ENCODE measurements around the gene FAM83B.

Gene FAM83B

DNA sequence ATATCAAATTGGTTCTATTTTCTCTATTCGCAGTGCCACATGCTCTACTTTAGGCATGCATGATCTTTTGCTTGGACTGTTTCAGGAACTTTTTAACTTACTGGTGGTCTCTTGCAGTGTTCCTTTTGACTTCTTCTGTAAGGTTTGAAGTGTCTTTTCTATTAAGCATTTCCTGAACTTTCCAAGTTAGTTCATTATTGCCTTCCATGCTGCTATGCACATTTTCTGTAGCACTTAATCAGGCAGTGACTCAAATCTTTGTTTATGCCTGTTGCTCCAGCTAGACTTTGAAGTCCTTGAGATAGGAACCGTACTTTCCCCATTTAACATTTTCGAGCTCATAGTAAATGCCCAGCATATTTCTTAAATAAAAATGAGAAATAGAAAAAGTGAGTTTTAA is 52.2 kb downstream of the FAM83B start:
- Histone ChIP-seq H3K27me3 (ENCODE audit: insufficient read depth, low read length) (peaks cover 21% of the 10 kb centered on the region; the same call in 1 of the 2 replicates), H3K36me3 (ENCODE audit: insufficient read depth, low read length) (no peaks in the 10 kb centered on the region), H3K4me3 (ENCODE audit: low read depth, low read length) (no peak overlapping the region), H3K27ac (ENCODE audit: low read depth, low read length) (no peak overlapping the region), H3K79me2 (ENCODE audit: control insufficient read depth, insufficient read depth, low read length, unreplicated experiment) (no peaks in the 10 kb centered on the region), H3K4me1 (ENCODE audit: control insufficient read depth, insufficient read depth, low read length, unreplicated experiment) (no peaks in the 10 kb centered on the region), H2AFZ (ENCODE audit: low read length, unreplicated experiment) (no peak overlapping the region)

DNA sequence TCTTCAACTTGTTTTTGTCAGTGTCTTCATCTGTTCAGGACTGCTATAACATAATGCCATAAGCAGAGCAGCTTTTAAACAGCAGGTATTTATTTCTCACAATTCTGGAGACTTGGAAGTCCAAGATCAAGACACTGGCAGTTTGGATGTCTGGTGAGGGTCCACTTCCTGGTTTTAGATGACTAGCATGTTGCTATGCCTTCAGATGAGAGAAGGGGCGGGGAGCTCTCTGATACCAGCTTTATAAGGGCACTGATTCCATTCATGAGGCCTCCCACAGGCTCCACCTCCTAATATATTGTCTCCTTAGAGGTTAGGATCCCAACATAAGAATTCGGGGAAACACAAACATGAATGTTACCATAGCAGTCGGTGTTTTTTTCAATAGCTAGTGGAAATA is 52.9 kb downstream of the FAM83B start:
- no peak overlapping the region for H3K4me3 ChIP-seq (ENCODE audit: low read depth, low read length)
- no peak overlapping the region for H3K27ac ChIP-seq (ENCODE audit: low read depth, low read length)
- H3K27me3 ChIP-seq (ENCODE audit: insufficient read depth, low read length): peaks cover 21% of the 10 kb centered on the region; the same call in 1 of the 2 replicates
- H3K79me2 ChIP-seq (ENCODE audit: control insufficient read depth, insufficient read depth, low read length, unreplicated experiment): no peaks in the 10 kb centered on the region
- no peaks in the 10 kb centered on the region for H3K36me3 ChIP-seq (ENCODE audit: insufficient read depth, low read length)
- H3K4me1 ChIP-seq (ENCODE audit: control insufficient read depth, insufficient read depth, low read length, unreplicated experiment): no peaks in the 10 kb centered on the region
- H2AFZ ChIP-seq (ENCODE audit: low read length, unreplicated experiment): no peak overlapping the region

DNA sequence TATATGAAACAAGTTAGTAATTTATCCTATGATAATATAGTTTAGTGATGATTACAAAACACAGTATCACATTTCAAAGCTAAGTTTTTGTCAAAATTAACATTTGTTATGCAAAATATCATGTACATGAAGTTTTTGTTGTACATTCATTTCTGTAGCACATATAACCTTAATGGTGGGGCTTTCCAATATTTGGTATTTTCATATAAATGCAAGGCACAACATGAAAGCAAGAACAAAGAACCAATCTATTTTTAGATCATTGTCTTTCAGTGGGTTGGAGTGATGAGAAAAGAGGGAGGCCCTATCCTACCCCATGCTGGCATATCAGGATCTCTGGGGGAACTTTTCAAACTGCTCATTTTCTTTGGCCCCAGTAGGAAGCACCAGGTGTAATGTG is 53.4 kb downstream of the FAM83B start:
- no peak overlapping the region for H3K4me3 ChIP-seq (ENCODE audit: low read depth, low read length)
- no peak overlapping the region for H2AFZ ChIP-seq (ENCODE audit: low read length, unreplicated experiment)
- H3K27ac ChIP-seq (ENCODE audit: low read depth, low read length): no peak overlapping the region
- no peaks in the 10 kb centered on the region for H3K79me2 ChIP-seq (ENCODE audit: control insufficient read depth, insufficient read depth, low read length, unreplicated experiment)
- H3K36me3 ChIP-seq (ENCODE audit: insufficient read depth, low read length): no peaks in the 10 kb centered on the region
- H3K4me1 ChIP-seq (ENCODE audit: control insufficient read depth, insufficient read depth, low read length, unreplicated experiment): no peaks in the 10 kb centered on the region
- H3K27me3 ChIP-seq (ENCODE audit: insufficient read depth, low read length): peaks cover 21% of the 10 kb centered on the region; the same call in 1 of the 2 replicates

DNA sequence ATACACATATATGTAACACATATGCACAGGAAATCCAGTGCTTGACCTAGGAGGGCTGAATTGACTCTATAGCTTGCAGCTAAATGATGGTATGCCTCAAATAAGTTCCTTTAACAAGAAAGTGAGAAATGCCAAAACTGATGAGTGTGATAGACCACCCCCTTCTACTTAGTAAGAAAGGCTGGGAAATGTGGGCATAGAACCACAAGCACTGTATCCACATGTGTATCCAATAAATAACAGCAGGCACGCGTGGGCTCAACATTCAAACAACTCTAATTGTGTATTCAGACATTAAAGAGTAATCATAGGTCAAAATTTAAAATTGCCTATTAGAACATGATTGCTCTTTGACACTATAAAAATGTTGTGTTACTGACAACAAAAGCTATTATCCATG is 54.1 kb downstream of the FAM83B start:
- H3K4me3 ChIP-seq (ENCODE audit: low read depth, low read length): no peak overlapping the region
- no peaks in the 10 kb centered on the region for H3K36me3 ChIP-seq (ENCODE audit: insufficient read depth, low read length)
- no peak overlapping the region for H3K27ac ChIP-seq (ENCODE audit: low read depth, low read length)
- no peak overlapping the region for H2AFZ ChIP-seq (ENCODE audit: low read length, unreplicated experiment)
- H3K4me1 ChIP-seq (ENCODE audit: control insufficient read depth, insufficient read depth, low read length, unreplicated experiment): no peaks in the 10 kb centered on the region
- peaks cover 21% of the 10 kb centered on the region; the same call in 1 of the 2 replicates for H3K27me3 ChIP-seq (ENCODE audit: insufficient read depth, low read length)
- H3K79me2 ChIP-seq (ENCODE audit: control insufficient read depth, insufficient read depth, low read length, unreplicated experiment): no peaks in the 10 kb centered on the region

DNA sequence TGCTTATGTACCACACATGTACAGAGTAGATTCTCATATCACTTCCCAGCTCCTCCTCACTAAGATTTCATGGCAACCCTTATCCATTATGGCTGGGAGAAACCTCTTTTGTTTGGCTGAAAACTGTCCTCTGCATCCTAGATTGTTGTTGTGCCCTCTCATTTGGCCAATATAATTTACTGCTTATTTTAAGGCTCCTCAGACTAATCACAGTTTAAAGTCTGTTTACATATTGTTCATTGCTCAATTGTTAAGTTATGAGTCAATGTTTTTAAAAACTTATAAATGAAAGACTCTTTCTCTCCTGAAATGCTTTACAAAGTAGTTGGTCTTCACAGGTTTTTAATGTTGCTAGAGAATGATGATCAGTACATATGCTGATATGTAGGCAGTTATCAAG is 57.3 kb downstream of the FAM83B start:
- Histone ChIP-seq H2AFZ (ENCODE audit: low read length, unreplicated experiment) (no peak overlapping the region), H3K79me2 (ENCODE audit: control insufficient read depth, insufficient read depth, low read length, unreplicated experiment) (no peaks in the 10 kb centered on the region), H3K27ac (ENCODE audit: low read depth, low read length) (no peak overlapping the region), H3K4me1 (ENCODE audit: control insufficient read depth, insufficient read depth, low read length, unreplicated experiment) (no peaks in the 10 kb centered on the region), H3K36me3 (ENCODE audit: insufficient read depth, low read length) (no peaks in the 10 kb centered on the region), H3K4me3 (ENCODE audit: low read depth, low read length) (no peak overlapping the region), H3K27me3 (ENCODE audit: insufficient read depth, low read length) (peaks cover 13% of the 10 kb centered on the region; the same call in 1 of the 2 replicates)

DNA sequence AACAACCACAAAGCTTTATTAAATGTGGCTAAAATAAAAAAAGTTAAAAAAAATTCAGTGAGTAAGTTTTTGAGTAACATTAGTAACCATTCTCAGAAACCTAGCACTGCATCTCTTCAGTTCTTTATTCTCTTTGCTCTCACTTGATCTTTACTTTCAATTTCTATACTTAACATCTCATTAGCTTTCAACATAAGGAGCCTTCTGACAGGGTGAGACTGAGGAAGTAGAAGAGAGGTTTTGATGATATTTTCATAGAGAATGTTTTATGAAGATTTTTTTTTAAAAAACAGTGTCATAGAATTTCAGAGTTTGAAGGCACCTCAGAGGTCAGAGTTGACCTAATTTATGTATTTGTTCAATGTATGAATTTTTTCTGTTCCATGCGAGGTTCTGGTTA is 60.8 kb downstream of the FAM83B start:
- Histone ChIP-seq H2AFZ (ENCODE audit: low read length, unreplicated experiment) (no peak overlapping the region), H3K36me3 (ENCODE audit: insufficient read depth, low read length) (no peaks in the 10 kb centered on the region), H3K4me1 (ENCODE audit: control insufficient read depth, insufficient read depth, low read length, unreplicated experiment) (no peaks in the 10 kb centered on the region), H3K4me3 (ENCODE audit: low read depth, low read length) (peak overlapping the region; percentile 47), H3K79me2 (ENCODE audit: control insufficient read depth, insufficient read depth, low read length, unreplicated experiment) (no peaks in the 10 kb centered on the region), H3K27ac (ENCODE audit: low read depth, low read length) (no peak overlapping the region), H3K27me3 (ENCODE audit: insufficient read depth, low read length) (peaks cover 12% of the 10 kb centered on the region; the same call in 1 of the 2 replicates)

DNA sequence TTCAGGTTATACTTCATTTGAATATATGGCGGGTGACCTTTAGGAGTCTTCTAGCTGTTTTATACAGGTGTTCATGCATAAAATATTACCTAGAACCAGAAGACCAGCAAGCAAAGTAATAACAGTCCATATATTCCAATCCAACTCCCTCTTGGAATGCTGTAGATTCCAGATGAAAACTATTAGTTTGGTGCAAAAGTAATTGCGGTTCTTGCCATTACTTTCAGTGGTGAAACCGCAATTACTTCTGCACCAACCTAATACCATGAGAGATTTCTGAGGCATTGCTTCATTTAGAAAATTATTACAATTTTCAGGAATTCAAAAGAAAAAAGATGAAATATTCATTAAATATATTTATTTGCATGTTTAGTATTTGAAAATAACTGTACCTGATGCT is 62.6 kb downstream of the FAM83B start:
- no peaks in the 10 kb centered on the region for H3K79me2 ChIP-seq (ENCODE audit: control insufficient read depth, insufficient read depth, low read length, unreplicated experiment)
- no peak overlapping the region for H3K27ac ChIP-seq (ENCODE audit: low read depth, low read length)
- H2AFZ ChIP-seq (ENCODE audit: low read length, unreplicated experiment): no peak overlapping the region
- H3K36me3 ChIP-seq (ENCODE audit: insufficient read depth, low read length): no peaks in the 10 kb centered on the region
- H3K4me1 ChIP-seq (ENCODE audit: control insufficient read depth, insufficient read depth, low read length, unreplicated experiment): no peaks in the 10 kb centered on the region
- no peak overlapping the region for H3K4me3 ChIP-seq (ENCODE audit: low read depth, low read length)
- peaks cover 8% of the 10 kb centered on the region; the same call in 1 of the 2 replicates for H3K27me3 ChIP-seq (ENCODE audit: insufficient read depth, low read length)

DNA sequence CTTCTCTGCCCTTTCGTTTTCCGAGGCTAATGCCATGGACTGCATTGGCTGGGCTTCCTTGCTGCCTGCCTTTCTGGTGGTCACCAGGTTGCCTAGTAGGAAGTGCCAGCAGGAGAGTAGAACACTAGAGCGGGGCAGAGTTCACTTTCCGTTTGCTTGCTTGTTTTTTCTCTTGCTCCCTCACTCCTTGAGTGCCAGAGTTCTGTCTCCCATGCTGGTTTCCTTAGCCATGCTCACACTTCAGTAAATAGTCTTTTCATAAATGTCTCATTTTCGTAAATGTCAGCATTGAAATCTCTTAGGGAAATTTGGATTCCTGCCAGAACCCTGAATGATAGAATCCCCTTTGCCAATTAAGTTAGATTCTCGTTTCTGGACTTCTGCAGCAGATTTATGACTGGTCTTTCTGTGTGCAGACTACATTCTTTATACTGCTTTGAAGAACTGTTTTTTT is 63.9 kb downstream of the FAM83B start:
- Histone ChIP-seq H3K79me2 (ENCODE audit: control insufficient read depth, insufficient read depth, low read length, unreplicated experiment) (no peaks in the 10 kb centered on the region), H3K36me3 (ENCODE audit: insufficient read depth, low read length) (no peaks in the 10 kb centered on the region), H3K27ac (ENCODE audit: low read depth, low read length) (no peak overlapping the region), H3K27me3 (ENCODE audit: insufficient read depth, low read length) (peaks cover 8% of the 10 kb centered on the region; the same call in 1 of the 2 replicates), H2AFZ (ENCODE audit: low read length, unreplicated experiment) (no peak overlapping the region), H3K4me1 (ENCODE audit: control insufficient read depth, insufficient read depth, low read length, unreplicated experiment) (no peaks in the 10 kb centered on the region), H3K4me3 (ENCODE audit: low read depth, low read length) (no peak overlapping the region)

DNA sequence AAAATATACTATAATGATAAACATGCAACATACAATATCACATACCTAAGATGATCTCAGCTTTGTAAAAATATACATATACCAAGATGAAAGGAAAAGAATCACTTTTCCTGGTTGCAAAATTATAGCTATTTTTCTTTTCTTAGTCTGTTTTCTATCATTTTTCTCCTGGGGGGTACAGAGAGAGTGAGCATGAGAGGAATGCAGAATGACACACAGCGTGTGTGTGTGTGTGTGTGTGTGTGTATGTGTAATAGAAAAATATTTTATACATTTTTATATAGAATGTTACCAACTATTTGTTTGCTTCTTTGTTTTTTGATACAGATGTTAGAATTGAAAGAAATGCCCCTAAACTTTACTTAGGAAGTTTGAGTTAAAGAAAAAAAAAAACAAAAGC is 64.3 kb downstream of the FAM83B start:
- Histone ChIP-seq H3K27me3 (ENCODE audit: insufficient read depth, low read length) (peaks cover 8% of the 10 kb centered on the region; the same call in 1 of the 2 replicates), H3K79me2 (ENCODE audit: control insufficient read depth, insufficient read depth, low read length, unreplicated experiment) (no peaks in the 10 kb centered on the region), H2AFZ (ENCODE audit: low read length, unreplicated experiment) (no peak overlapping the region), H3K4me3 (ENCODE audit: low read depth, low read length) (no peak overlapping the region), H3K36me3 (ENCODE audit: insufficient read depth, low read length) (no peaks in the 10 kb centered on the region), H3K27ac (ENCODE audit: low read depth, low read length) (no peak overlapping the region), H3K4me1 (ENCODE audit: control insufficient read depth, insufficient read depth, low read length, unreplicated experiment) (no peaks in the 10 kb centered on the region)

DNA sequence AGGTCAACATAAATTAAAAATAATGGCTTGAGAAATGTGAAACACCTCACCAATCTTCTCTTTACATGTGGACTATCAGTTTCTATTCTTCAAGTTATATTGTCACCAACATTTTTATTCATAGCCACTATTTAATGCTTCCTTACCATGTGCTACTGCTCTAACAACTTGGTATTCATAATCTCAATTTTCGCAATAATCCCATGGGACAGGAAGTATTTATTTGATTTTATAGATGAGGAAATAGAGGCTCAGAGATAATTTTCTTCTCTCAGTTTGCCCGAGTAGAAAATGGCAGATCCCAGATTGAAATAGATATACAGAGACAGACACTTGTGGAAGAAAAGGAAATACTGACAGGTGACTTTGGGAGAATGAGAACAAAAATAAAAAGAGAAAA is 66.6 kb downstream of the FAM83B start:
- Histone ChIP-seq H3K27me3 (ENCODE audit: insufficient read depth, low read length) (peaks cover 8% of the 10 kb centered on the region; the same call in 1 of the 2 replicates), H3K36me3 (ENCODE audit: insufficient read depth, low read length) (no peaks in the 10 kb centered on the region), H3K79me2 (ENCODE audit: control insufficient read depth, insufficient read depth, low read length, unreplicated experiment) (no peaks in the 10 kb centered on the region), H3K27ac (ENCODE audit: low read depth, low read length) (no peak overlapping the region), H3K4me3 (ENCODE audit: low read depth, low read length) (no peak overlapping the region), H2AFZ (ENCODE audit: low read length, unreplicated experiment) (no peak overlapping the region), H3K4me1 (ENCODE audit: control insufficient read depth, insufficient read depth, low read length, unreplicated experiment) (no peaks in the 10 kb centered on the region)

DNA sequence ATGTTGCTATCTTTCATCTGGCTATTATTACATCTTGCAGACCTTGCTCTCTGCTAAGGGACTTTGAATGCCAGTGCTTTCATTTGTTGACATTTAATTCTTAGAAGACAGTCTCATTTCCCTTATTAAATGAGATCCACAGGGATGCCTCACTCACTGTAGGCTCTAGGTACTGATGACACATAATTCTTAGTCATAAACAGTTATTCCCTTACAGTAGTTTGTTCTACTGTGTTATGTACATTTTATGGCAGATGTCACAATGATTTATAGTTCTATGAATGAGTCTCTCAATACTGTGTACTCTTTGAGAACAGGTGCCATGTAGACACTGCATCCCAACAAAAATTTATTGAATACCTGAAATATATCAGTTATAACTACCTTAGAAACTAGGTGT is 70.3 kb downstream of the FAM83B start:
- H3K4me3 ChIP-seq (ENCODE audit: low read depth, low read length): no peak overlapping the region
- no peak overlapping the region for H3K27ac ChIP-seq (ENCODE audit: low read depth, low read length)
- H2AFZ ChIP-seq (ENCODE audit: low read length, unreplicated experiment): no peak overlapping the region
- no peaks in the 10 kb centered on the region; the same call in 1 of the 2 replicates for H3K27me3 ChIP-seq (ENCODE audit: insufficient read depth, low read length)
- H3K79me2 ChIP-seq (ENCODE audit: control insufficient read depth, insufficient read depth, low read length, unreplicated experiment): no peaks in the 10 kb centered on the region
- H3K36me3 ChIP-seq (ENCODE audit: insufficient read depth, low read length): no peaks in the 10 kb centered on the region
- no peaks in the 10 kb centered on the region for H3K4me1 ChIP-seq (ENCODE audit: control insufficient read depth, insufficient read depth, low read length, unreplicated experiment)

All from ACC112 (cell line).